ENCODE measurements around the gene REC8. TPM values are rescaled to one million over a fixed set of nuclear protein-coding genes. Genes with fewer than 3 reads are reported as not detected.

The REC8 gene
- total and polyA plus RNA-seq, 9 donors, result 4.9 to 75.4 (median 8.1) TPM

DNA sequence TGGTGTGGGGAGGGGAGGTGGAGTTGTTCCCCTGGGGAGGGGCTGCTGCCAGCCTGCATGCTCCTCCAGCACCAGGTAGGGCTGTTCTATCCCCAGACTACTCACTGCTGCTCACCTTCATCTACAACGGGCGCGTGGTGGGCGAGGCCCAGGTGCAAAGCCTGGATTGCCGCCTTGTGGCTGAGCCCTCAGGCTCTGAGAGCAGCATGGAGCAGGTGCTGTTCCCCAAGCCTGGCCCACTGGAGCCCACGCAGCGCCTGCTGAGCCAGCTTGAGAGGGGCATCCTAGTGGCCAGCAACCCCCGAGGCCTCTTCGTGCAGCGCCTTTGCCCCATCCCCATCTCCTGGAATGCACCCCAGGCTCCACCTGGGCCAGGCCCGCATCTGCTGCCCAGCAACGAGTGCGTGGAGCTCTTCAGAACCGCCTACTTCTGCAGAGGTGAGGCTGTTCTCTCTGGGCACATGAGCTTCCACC lies 7.3 kb upstream of the REC8 start:
- no peak for DNase-seq
- 83 to 86% (median 85%) methylated on average over 12 to 14 of the region's 14 CpGs for WGBS, 3 donors
- Histone ChIP-seq H3K27ac (no peak overlapping the region), H3K36me3 (no peaks in the 10 kb centered on the region), H3K27me3 (no peaks in the 10 kb centered on the region), H3K9me3 (no peaks in the 10 kb centered on the region), H3K4me1 (ENCODE audit: insufficient read depth) (peaks cover 8% of the 10 kb centered on the region), H3K4me3 (no peak overlapping the region)
- intact Hi-C loops (cut with DNase I), result loop anchor here in 1 of 4 donors (5.0 kb wide), 1 partner anchor 107 kb away; no protein-coding TSS in a partner anchor
- TF ChIP-seq, protein P1, sequence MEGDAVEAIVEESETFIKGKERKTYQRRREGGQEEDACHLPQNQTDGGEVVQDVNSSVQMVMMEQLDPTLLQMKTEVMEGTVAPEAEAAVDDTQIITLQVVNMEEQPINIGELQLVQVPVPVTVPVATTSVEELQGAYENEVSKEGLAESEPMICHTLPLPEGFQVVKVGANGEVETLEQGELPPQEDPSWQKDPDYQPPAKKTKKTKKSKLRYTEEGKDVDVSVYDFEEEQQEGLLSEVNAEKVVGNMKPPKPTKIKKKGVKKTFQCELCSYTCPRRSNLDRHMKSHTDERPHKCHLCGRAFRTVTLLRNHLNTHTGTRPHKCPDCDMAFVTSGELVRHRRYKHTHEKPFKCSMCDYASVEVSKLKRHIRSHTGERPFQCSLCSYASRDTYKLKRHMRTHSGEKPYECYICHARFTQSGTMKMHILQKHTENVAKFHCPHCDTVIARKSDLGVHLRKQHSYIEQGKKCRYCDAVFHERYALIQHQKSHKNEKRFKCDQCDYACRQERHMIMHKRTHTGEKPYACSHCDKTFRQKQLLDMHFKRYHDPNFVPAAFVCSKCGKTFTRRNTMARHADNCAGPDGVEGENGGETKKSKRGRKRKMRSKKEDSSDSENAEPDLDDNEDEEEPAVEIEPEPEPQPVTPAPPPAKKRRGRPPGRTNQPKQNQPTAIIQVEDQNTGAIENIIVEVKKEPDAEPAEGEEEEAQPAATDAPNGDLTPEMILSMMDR (IDR thresholded peaks at IDR 0.05), result no peak
- TF ChIP-seq EP300 (IDR thresholded peaks at IDR 0.05) (no peak), POLR2A (IDR thresholded peaks at IDR 0.05) (no peak)

DNA sequence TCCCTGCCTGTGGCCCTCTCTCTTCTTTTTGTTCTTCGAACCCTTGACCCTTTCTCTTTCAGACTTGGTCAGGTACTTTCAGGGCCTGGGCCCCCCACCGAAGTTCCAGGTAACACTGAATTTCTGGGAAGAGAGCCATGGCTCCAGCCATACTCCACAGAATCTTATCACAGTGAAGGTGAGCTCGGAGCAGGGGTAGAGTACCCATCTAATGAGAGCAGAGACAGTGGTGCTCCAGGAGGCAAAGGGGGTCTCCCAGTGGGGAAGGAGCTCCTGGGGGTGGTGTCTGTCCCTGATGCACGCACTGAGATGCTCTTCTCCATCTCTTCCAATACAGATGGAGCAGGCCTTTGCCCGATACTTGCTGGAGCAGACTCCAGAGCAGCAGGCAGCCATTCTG lies 6.1 kb upstream of the REC8 start:
- 86 to 90% (median 88%) methylated on average over 5 of the region's 5 CpGs for WGBS, 3 donors

DNA sequence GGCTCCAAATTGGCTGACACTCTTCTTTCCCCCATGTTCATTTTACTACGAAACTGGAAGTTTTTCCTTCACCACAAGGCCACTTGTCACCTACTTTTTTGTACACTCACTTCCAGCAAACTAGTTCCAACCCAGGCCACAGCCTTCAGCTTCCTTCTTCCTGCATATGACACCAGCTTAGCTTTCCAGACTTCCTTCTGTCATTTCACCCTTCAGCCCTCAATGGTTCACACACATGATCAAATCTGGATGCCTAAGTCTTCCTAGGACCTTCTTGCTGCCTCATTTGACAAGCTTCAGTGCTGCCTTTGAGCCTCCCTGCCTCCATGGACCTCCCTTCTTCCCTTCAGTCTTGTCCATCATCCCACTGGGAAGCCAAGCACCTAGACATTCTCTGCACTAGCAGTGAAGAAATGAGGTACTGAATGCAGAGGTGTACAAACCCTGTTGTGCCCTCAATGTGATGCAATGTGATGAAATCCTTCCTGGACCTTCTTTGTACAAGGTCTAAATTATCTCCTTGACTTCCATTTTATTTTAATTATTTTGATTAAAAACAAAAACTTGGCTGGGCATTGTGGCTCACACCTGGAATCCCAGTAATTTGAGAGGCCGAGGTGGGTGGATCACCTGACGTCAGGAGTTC lies 4.3 kb upstream of the REC8 start:
- intact Hi-C loops (cut with DNase I), result no loop called here
- H3K4me3 ChIP-seq, result no peak overlapping the region
- no peak for DNase-seq
- H3K27me3 ChIP-seq, result no peaks in the 10 kb centered on the region
- 69 to 85% (median 77%) methylated on average over 3 of the region's 3 CpGs for WGBS, 3 donors
- H3K36me3 ChIP-seq, result no peaks in the 10 kb centered on the region
- TF ChIP-seq POLR2A (IDR thresholded peaks at IDR 0.05) (no peak), EP300 (IDR thresholded peaks at IDR 0.05) (no peak)
- TF ChIP-seq, protein P1 (IDR thresholded peaks at IDR 0.05), result no peak
- H3K9me3 ChIP-seq, result no peaks in the 10 kb centered on the region
- H3K4me1 ChIP-seq (ENCODE audit: insufficient read depth), result peaks cover 16% of the 10 kb centered on the region
- H3K27ac ChIP-seq, result no peak overlapping the region

More for the DNA sequence above, 6.1 kb upstream of the REC8 start:
- TF ChIP-seq EP300 (IDR thresholded peaks at IDR 0.05) (no peak), POLR2A (IDR thresholded peaks at IDR 0.05) (no peak)
- TF ChIP-seq, protein P1 (IDR thresholded peaks at IDR 0.05), result no peak
- peaks cover 8% of the 10 kb centered on the region for H3K4me1 ChIP-seq (ENCODE audit: insufficient read depth)
- no peaks in the 10 kb centered on the region for H3K27me3 ChIP-seq
- no peak for DNase-seq
- no peak overlapping the region for H3K4me3 ChIP-seq
- H3K9me3 ChIP-seq, result no peaks in the 10 kb centered on the region
- intact Hi-C loops (cut with DNase I), result no loop called here
- H3K27ac ChIP-seq, result no peak overlapping the region
- no peaks in the 10 kb centered on the region for H3K36me3 ChIP-seq

DNA sequence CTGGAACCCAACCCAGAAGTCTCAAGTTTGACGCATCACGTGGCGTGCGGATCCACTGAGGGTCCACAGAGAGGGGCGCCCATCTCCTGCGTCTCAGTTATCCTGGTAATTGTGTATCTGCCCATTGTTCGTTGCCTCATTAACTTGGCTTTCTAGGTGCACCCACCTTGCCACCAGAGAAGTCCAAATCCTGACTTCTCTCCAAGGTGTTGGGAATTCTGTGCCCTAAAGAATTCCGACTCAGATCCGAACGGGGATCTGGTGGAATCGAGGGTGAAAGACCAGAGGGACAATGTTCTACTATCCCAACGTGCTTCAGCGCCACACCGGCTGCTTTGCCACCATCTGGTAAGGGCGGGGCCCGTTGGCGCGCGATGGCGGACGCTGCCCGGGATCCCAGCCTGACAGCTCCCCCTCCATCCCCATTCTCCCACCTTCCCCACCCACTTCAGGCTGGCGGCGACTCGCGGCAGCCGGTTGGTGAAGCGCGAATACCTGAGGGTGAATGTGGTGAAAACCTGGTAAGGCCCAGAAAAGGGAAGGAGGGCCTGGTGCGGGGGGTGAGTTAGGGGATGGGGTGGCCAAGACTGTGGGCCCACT lies 481 bp downstream of the REC8 start:
- Histone ChIP-seq H3K9me3 (no peaks in the 10 kb centered on the region), H3K36me3 (no peaks in the 10 kb centered on the region), H3K27ac (no peak overlapping the region), H3K27me3 (no peaks in the 10 kb centered on the region), H3K4me1 (ENCODE audit: insufficient read depth) (peaks cover 8% of the 10 kb centered on the region), H3K4me3 (peak overlapping the region; percentile 17)
- TF ChIP-seq, protein P1 (IDR thresholded peaks at IDR 0.05), result no peak
- TF ChIP-seq EP300 (IDR thresholded peaks at IDR 0.05) (no peak), POLR2A (IDR thresholded peaks at IDR 0.05) (no peak)
- WGBS, 3 donors, result 21 to 39% (median 24%) methylated on average over 29 to 30 of the region's 30 CpGs
- intact Hi-C loops (cut with DNase I), result no loop called here
- DNase-seq, result no peak

Data from ovary (tissue), 9 donors.